Spleen (tissue), 11 donors: ENCODE measurements around the gene KPNA3. TPM values are rescaled to one million over a fixed set of nuclear protein-coding genes. Genes with fewer than 3 reads are reported as not detected.

Experiments used
- DNase-seq: peaks from one replicate; pipeline ENCODE4 v3.0.0-alpha.2; 2020
- H3K27ac ChIP-seq, 8 donors: fragments of 200-600 bp; sonication (generic) in 7 of 8; 1 replicate in 4 of 8; 2 replicates in 4 of 8; pipeline versions ENCODE4 v1.5.0 to v1.8.0; 2016 to 2021; ENCODE audit warnings: inconsistent platforms in 4 of 8, mild to moderate bottlenecking in 4 of 8, moderate library complexity in 1 of 8
- H3K27me3 ChIP-seq, 7 donors: fragments of 200-600 bp; sonication (generic) in 6 of 7; replicated peaks in 1 of 7; 1 replicate in 4 of 7; 2 replicates in 3 of 7; pipeline versions ENCODE4 v1.5.0 to v1.8.0; 2016 to 2021; ENCODE audit warnings: inconsistent platforms in 3 of 7, mild to moderate bottlenecking in 1 of 7
- H3K36me3 ChIP-seq, 6 donors: fragments of 200-600 bp; sonication (generic) in 5 of 6; 1 replicate in 4 of 6; 2 replicates in 2 of 6; pipeline versions ENCODE4 v1.5.0 to v1.8.0; 2016 to 2021; ENCODE audit warnings: inconsistent platforms in 2 of 6
- H3K4me1 ChIP-seq, 6 donors: fragments of 200-600 bp; sonication (generic) in 5 of 6; 1 replicate in 3 of 6; 2 replicates in 3 of 6; pipeline versions ENCODE4 v1.5.0 to v1.8.0; 2016 to 2021; ENCODE audit warnings: inconsistent platforms in 3 of 6
- H3K4me3 ChIP-seq, 8 donors: fragments of 200-600 bp; sonication (generic) in 7 of 8; 1 replicate in 4 of 8; 2 replicates in 4 of 8; pipeline versions ENCODE4 v1.5.0 to v1.8.0; 2016 to 2021; ENCODE audit warnings: inconsistent platforms in 4 of 8, mild to moderate bottlenecking in 4 of 8, moderate library complexity in 2 of 8
- H3K9me3 ChIP-seq, 8 donors: fragments of 200-600 bp; sonication (generic) in 7 of 8; 1 replicate in 4 of 8; 2 replicates in 4 of 8; pipeline versions ENCODE4 v1.5.0 to v1.8.0; 2016 to 2021; ENCODE audit warnings: inconsistent platforms in 4 of 8
- CTCF ChIP-seq, 11 experiments: fragments of 200-600 bp in 7 of 11; fragments of 450-650 bp in 4 of 11; sonication (generic) in 4 of 11; IDR thresholded peaks in 8 of 11; conservative IDR thresholded peaks in 3 of 11; 1 replicate in 7 of 11; 2 replicates in 4 of 11; pipeline versions ENCODE4 v1.4.0 to v1.8.0; 2016 to 2021; ENCODE audit warnings: antibody characterized with exemption in 11 of 11, inconsistent platforms in 4 of 11, mild to moderate bottlenecking in 1 of 11
- POLR2A ChIP-seq, 3 donors: fragments of 450-650 bp; IDR thresholded peaks; one replicate each; pipeline ENCODE4 v1.5.1; 2017; ENCODE audit warnings: antibody characterized with exemption in 3 of 3, mild to moderate bottlenecking in 1 of 3
- POLR2AphosphoS5 ChIP-seq, 3 donors: sonication (generic); formaldehyde crosslinking; IDR thresholded peaks; one replicate each; pipeline ENCODE4 v1.5.1; 2017; ENCODE audit warnings: antibody characterized with exemption in 3 of 3
- WGBS, 5 donors: extraction: QIAGEN DNeasy Blood & Tissue Kit in 3 of 5; methylation state at CpG; one replicate each; pipeline versions ENCODE4 v1.1.5 to v1.1.7; 2013 to 2018; 5-methylcytosine and 5-hydroxymethylcytosine counted together
- intact Hi-C: fragments of 100-400 bp; cut with DNase I; formaldehyde crosslinking; loops from one replicate; pipeline ENCODE4 v1.15.0; 2023; ENCODE audit warnings: low total_unique reads
- polyA plus RNA-seq, 3 donors: library from polyadenylated mRNA; stranded (reverse); fragments of 200-250 nt; gene quantifications; one replicate each; pipeline ENCODE4 v1.2.1, GENCODE V29; 2013
- total RNA-seq, 7 donors: library from RNA; depleted of rRNA in 3 of 7; stranded (reverse); fragments of >200 nt in 3 of 7; fragmentation: NEBNext Ultra II Directional in 4 of 7; extraction: Animal tissue kit (Norgen Biotek cat#: 25700) in 4 of 7; gene quantifications; one replicate each; pipeline versions ENCODE4 v1.1.0 to v1.2.1, GENCODE V29; 2016 to 2021
- donor health status: healthy with polysubstance abuse.
- donor health status: DM: no; HTN: no; CAD: no; lungs with moderate emphysema.
- donor health status: DM: no; HTN: no; CAD: no.
- donor health status: Bipolar disorder and iron deficiency.
- donor health status: healthy.
- donor health status: DM: no; HTN: no; CAD: no.
- donor health status: DM: yes; HTN: yes; CAD: no.

Gene KPNA3
- total and polyA plus RNA-seq, 10 donors, result 9.6 to 26.3 (median 20.6) TPM

- Histone ChIP-seq H3K4me3 (no peak overlapping the region), H3K4me1 (peaks cover 0 to 16% (median 3%) of the 10 kb centered on the region in 6 donors), H3K27ac (no peak overlapping the region), H3K9me3 (no peaks in the 10 kb centered on the region), H3K36me3 (peaks cover 0 to 24% (median 7%) of the 10 kb centered on the region in 6 donors), H3K27me3 (no peaks in the 10 kb centered on the region)
- no peak for DNase-seq
- intact Hi-C loops, result no loop called here
- TF ChIP-seq CTCF (IDR thresholded peaks at IDR 0.05 in 8 of 11, conservative IDR thresholded peaks at IDR 0.05 in 3 of 11) (no peak), POLR2AphosphoS5 (IDR thresholded peaks at IDR 0.05) (no peak), POLR2A (IDR thresholded peaks at IDR 0.05) (no peak)
- WGBS, 5 donors, result 89 to 97% (median 91%) methylated on average over 2 of the region's 2 CpGs
Observed at GRCh38 chr13:49749848-49750247, 42.6 kb downstream of the KPNA3 start.

- no peak overlapping the region for H3K27ac ChIP-seq
- peaks cover 0 to 6% (median 0%) of the 10 kb centered on the region in 6 donors for H3K4me1 ChIP-seq
- H3K36me3 ChIP-seq, result peaks cover 0 to 54% (median 14%) of the 10 kb centered on the region in 6 donors
- TF ChIP-seq CTCF (IDR thresholded peaks at IDR 0.05 in 8 of 11, conservative IDR thresholded peaks at IDR 0.05 in 3 of 11) (no peak), POLR2AphosphoS5 (IDR thresholded peaks at IDR 0.05) (no peak), POLR2A (IDR thresholded peaks at IDR 0.05) (no peak)
- WGBS, 5 donors, result 73 to 85% (median 83%) methylated on average over 5 of the region's 5 CpGs
- no peak for DNase-seq
- intact Hi-C loops, result no loop called here
- H3K9me3 ChIP-seq, result no peaks in the 10 kb centered on the region
- H3K27me3 ChIP-seq, result no peaks in the 10 kb centered on the region
- no peak overlapping the region for H3K4me3 ChIP-seq
Observed at GRCh38 chr13:49746111-49746510, 46.4 kb downstream of the KPNA3 start.

GRCh38 chr13:49740870-49741269, 51.6 kb downstream of the KPNA3 start:
- Histone ChIP-seq H3K4me1 (no peaks in the 10 kb centered on the region), H3K27me3 (no peaks in the 10 kb centered on the region), H3K4me3 (no peak overlapping the region), H3K36me3 (peaks cover 0 to 59% (median 14%) of the 10 kb centered on the region in 6 donors), H3K27ac (no peak overlapping the region), H3K9me3 (no peaks in the 10 kb centered on the region)
- no peak for DNase-seq
- intact Hi-C loops, result no loop called here
- WGBS, 5 donors, result 81 to 93% (median 90%) methylated on average over 2 of the region's 2 CpGs
- no peak for TF ChIP-seq POLR2A (IDR thresholded peaks at IDR 0.05)
- no peak for TF ChIP-seq CTCF (IDR thresholded peaks at IDR 0.05 in 8 of 11, conservative IDR thresholded peaks at IDR 0.05 in 3 of 11)
- TF ChIP-seq POLR2AphosphoS5 (IDR thresholded peaks at IDR 0.05), result no peak

GRCh38 chr13:49739498-49740187, 52.8 kb downstream of the KPNA3 start:
- DNase-seq, result no peak
- H3K27ac ChIP-seq, result no peak overlapping the region
- no peak overlapping the region for H3K4me3 ChIP-seq
- WGBS, 5 donors, result 91 to 97% (median 95%) methylated on average over 5 of the region's 5 CpGs
- no peaks in the 10 kb centered on the region for H3K4me1 ChIP-seq
- H3K9me3 ChIP-seq, result no peaks in the 10 kb centered on the region
- peaks cover 0 to 47% (median 5%) of the 10 kb centered on the region in 6 donors for H3K36me3 ChIP-seq
- TF ChIP-seq CTCF (IDR thresholded peaks at IDR 0.05 in 8 of 11, conservative IDR thresholded peaks at IDR 0.05 in 3 of 11) (no peak), POLR2AphosphoS5 (IDR thresholded peaks at IDR 0.05) (no peak), POLR2A (IDR thresholded peaks at IDR 0.05) (no peak)
- intact Hi-C loops, result no loop called here
- no peaks in the 10 kb centered on the region for H3K27me3 ChIP-seq
